Measurements from ENCODE around the gene TYMP. TPM values are rescaled to one million over a fixed set of nuclear protein-coding genes. Genes with fewer than 3 reads are reported as not detected.

Gene TYMP
- total and polyA plus RNA-seq, 8 donors: 5.8 to 68.6 (median 23.5) TPM

- no peak for TF ChIP-seq CTCF (IDR thresholded peaks at IDR 0.05)
- Histone ChIP-seq H3K9me3 (no peaks in the 10 kb centered on the region), H3K4me1 (no peaks in the 10 kb centered on the region), H3K27me3 (no peaks in the 10 kb centered on the region), H3K27ac (no peak overlapping the region), H3K36me3 (peaks cover 0 to 51% (median 19%) of the 10 kb centered on the region in 3 donors), H3K4me3 (no peak overlapping the region)
- no peak for FAIRE-seq
- WGBS, 2 donors: 94% methylated on average over 7 of the region's 7 CpGs
- ATAC-seq: no peak
- intact Hi-C loops (cut with DNase I): no loop called here
- peak in 1 of 6 donors; percentile 50 for DNase-seq
These were observed 11.2 kb downstream of the TYMP start for GRCh38 chr22:50518606-50519005.

GRCh38 chr22:50517495-50518260 is 12.1 kb downstream of the TYMP start:
- intact Hi-C loops (cut with DNase I): no loop called here
- ATAC-seq: no peak
- 87 to 89% methylated on average over 20 of the region's 20 CpGs for WGBS, 2 donors
- Histone ChIP-seq H3K27me3 (no peaks in the 10 kb centered on the region), H3K4me3 (no peak overlapping the region), H3K27ac (no peak overlapping the region), H3K9me3 (no peaks in the 10 kb centered on the region), H3K36me3 (peaks cover 0 to 42% (median 13%) of the 10 kb centered on the region in 3 donors), H3K4me1 (no peaks in the 10 kb centered on the region)
- FAIRE-seq: no peak
- peak in 1 of 6 donors; percentile 39 for DNase-seq
- TF ChIP-seq CTCF (IDR thresholded peaks at IDR 0.05): no peak

- H3K9me3 ChIP-seq: no peaks in the 10 kb centered on the region
- 83 to 84% methylated on average over 16 of the region's 16 CpGs for WGBS, 2 donors
- H3K4me1 ChIP-seq: no peaks in the 10 kb centered on the region
- no peaks in the 10 kb centered on the region for H3K27me3 ChIP-seq
- TF ChIP-seq CTCF (IDR thresholded peaks at IDR 0.05): no peak
- ATAC-seq (no peak), DNase-seq (no peak), FAIRE-seq (no peak)
- H3K4me3 ChIP-seq: no peak overlapping the region
- H3K27ac ChIP-seq: no peak overlapping the region
- intact Hi-C loops (cut with DNase I): no loop called here
- H3K36me3 ChIP-seq: peaks cover 0 to 34% (median 8%) of the 10 kb centered on the region in 3 donors
These were observed 12.9 kb downstream of the TYMP start for GRCh38 chr22:50516891-50517290.

GRCh38 chr22:50516068-50516467 is 13.7 kb downstream of the TYMP start:
- H3K36me3 ChIP-seq: peaks cover 0 to 31% (median 8%) of the 10 kb centered on the region in 3 donors
- intact Hi-C loops (cut with DNase I): no loop called here
- H3K27me3 ChIP-seq: no peaks in the 10 kb centered on the region
- H3K4me3 ChIP-seq: no peak overlapping the region
- H3K4me1 ChIP-seq: no peaks in the 10 kb centered on the region
- H3K27ac ChIP-seq: no peak overlapping the region
- no peaks in the 10 kb centered on the region for H3K9me3 ChIP-seq
- FAIRE-seq: no peak
- 90 to 93% methylated on average over 8 of the region's 8 CpGs for WGBS, 2 donors
- DNase-seq: no peak
- TF ChIP-seq CTCF (IDR thresholded peaks at IDR 0.05): no peak
- no peak for ATAC-seq

- Histone ChIP-seq H3K27ac (no peak overlapping the region), H3K4me3 (no peak overlapping the region), H3K9me3 (no peaks in the 10 kb centered on the region), H3K36me3 (peaks cover 0 to 12% (median 0%) of the 10 kb centered on the region in 3 donors), H3K27me3 (no peaks in the 10 kb centered on the region), H3K4me1 (peaks cover 0 to 8% (median 0%) of the 10 kb centered on the region in 3 donors)
- no peak for DNase-seq
- intact Hi-C loops (cut with DNase I): no loop called here
- 92 to 93% methylated on average over 15 of the region's 15 CpGs for WGBS, 2 donors
- no peak for TF ChIP-seq CTCF (IDR thresholded peaks at IDR 0.05)
- FAIRE-seq: no peak
- no peak for ATAC-seq
These were observed 16.6 kb downstream of the TYMP start for GRCh38 chr22:50513175-50513574.

Measured in pancreas (tissue), 10 donors.